ENCODE measurements around the gene STXBP4. TPM values are rescaled to one million over a fixed set of nuclear protein-coding genes. Genes with fewer than 3 reads are reported as not detected.

The STXBP4 gene
- total RNA-seq, 1 experiment from 2014 or later = 12.0 TPM

- no peaks in the 10 kb centered on the region for H3F3A ChIP-seq (ENCODE audit: insufficient read depth, low read depth)
- H3K4me2 ChIP-seq = no peak overlapping the region
- H3K36me3 ChIP-seq (ENCODE audit: low read depth) = no peaks in the 10 kb centered on the region
- H3K4me1 ChIP-seq (replicated peaks; ENCODE audit: insufficient read depth) = no peaks in the 10 kb centered on the region
- H3K9me2 ChIP-seq (ENCODE audit: insufficient read depth) = no peaks in the 10 kb centered on the region
- no peaks in the 10 kb centered on the region for H3K79me2 ChIP-seq (ENCODE audit: low read depth)
- H3K9me3 ChIP-seq (ENCODE audit: insufficient read depth, low read depth) = no peaks in the 10 kb centered on the region
- no peak overlapping the region for H2AFZ ChIP-seq
- TF ChIP-seq, protein P1, sequence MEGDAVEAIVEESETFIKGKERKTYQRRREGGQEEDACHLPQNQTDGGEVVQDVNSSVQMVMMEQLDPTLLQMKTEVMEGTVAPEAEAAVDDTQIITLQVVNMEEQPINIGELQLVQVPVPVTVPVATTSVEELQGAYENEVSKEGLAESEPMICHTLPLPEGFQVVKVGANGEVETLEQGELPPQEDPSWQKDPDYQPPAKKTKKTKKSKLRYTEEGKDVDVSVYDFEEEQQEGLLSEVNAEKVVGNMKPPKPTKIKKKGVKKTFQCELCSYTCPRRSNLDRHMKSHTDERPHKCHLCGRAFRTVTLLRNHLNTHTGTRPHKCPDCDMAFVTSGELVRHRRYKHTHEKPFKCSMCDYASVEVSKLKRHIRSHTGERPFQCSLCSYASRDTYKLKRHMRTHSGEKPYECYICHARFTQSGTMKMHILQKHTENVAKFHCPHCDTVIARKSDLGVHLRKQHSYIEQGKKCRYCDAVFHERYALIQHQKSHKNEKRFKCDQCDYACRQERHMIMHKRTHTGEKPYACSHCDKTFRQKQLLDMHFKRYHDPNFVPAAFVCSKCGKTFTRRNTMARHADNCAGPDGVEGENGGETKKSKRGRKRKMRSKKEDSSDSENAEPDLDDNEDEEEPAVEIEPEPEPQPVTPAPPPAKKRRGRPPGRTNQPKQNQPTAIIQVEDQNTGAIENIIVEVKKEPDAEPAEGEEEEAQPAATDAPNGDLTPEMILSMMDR (conservative IDR thresholded peaks at IDR 0.05) = no peak
- no peak for TF ChIP-seq EZH2 (IDR thresholded peaks at IDR 0.05; ENCODE audit: low read depth)
- no peaks in the 10 kb centered on the region for H3K27me3 ChIP-seq (ENCODE audit: insufficient read depth, low read depth)
- ChIA-PET POLR2A (ENCODE audit: unreplicated experiment) (no interaction called here), CTCF (no interaction called here)
- no peak for DNase-seq
- intact Hi-C loops (cut with micrococcal nuclease; ENCODE audit: unreplicated experiment) = no loop called here
- no peak overlapping the region for H3K4me3 ChIP-seq
- H3K27ac ChIP-seq = no peak overlapping the region
- no peaks in the 10 kb centered on the region for H4K20me1 ChIP-seq (ENCODE audit: insufficient read depth)
- BruUV-seq (replicated peaks) = no TSS peak
Measured at GRCh38 chr17:55210292-55210691, 241.7 kb downstream of the STXBP4 start.

DNA sequence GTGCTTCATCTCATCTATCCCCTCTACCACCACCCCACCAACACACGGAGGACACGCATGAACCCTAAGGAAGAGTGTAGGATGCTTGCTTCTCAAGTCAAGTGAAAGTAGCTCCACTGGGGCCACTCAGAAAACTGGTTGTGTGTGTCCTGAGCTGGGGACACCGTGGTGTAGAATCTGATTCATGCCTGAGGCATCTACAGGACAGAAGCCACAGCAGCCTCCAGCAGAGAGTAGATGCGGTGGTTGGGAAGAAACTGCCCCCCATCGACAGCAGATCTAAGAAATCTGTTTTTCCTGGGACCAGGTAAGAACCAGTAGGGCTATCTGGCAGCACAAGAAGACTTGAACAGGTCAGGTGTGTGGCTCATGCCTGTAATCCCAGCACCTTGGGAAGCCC, 244.3 kb downstream of the STXBP4 start:
- TF ChIP-seq EZH2 (IDR thresholded peaks at IDR 0.05; ENCODE audit: low read depth) = no peak
- TF ChIP-seq, protein P1 (conservative IDR thresholded peaks at IDR 0.05) = no peak
- ChIA-PET POLR2A (ENCODE audit: unreplicated experiment) (no interaction called here), CTCF (no interaction called here)
- no peak overlapping the region for H2AFZ ChIP-seq
- BruUV-seq (replicated peaks) = no TSS peak
- H3K4me3 ChIP-seq = no peak overlapping the region
- no peaks in the 10 kb centered on the region for H4K20me1 ChIP-seq (ENCODE audit: insufficient read depth)
- no peaks in the 10 kb centered on the region for H3F3A ChIP-seq (ENCODE audit: insufficient read depth, low read depth)
- H3K36me3 ChIP-seq (ENCODE audit: low read depth) = no peaks in the 10 kb centered on the region
- H3K4me2 ChIP-seq = no peak overlapping the region
- no peaks in the 10 kb centered on the region for H3K79me2 ChIP-seq (ENCODE audit: low read depth)
- no peaks in the 10 kb centered on the region for H3K9me2 ChIP-seq (ENCODE audit: insufficient read depth)
- H3K27ac ChIP-seq = no peak overlapping the region
- intact Hi-C loops (cut with micrococcal nuclease; ENCODE audit: unreplicated experiment) = no loop called here
- peaks cover 13% of the 10 kb centered on the region for H3K27me3 ChIP-seq (ENCODE audit: insufficient read depth, low read depth)
- no peak for DNase-seq
- H3K4me1 ChIP-seq (replicated peaks; ENCODE audit: insufficient read depth) = no peaks in the 10 kb centered on the region
- H3K9me3 ChIP-seq (ENCODE audit: insufficient read depth, low read depth) = no peaks in the 10 kb centered on the region

DNA sequence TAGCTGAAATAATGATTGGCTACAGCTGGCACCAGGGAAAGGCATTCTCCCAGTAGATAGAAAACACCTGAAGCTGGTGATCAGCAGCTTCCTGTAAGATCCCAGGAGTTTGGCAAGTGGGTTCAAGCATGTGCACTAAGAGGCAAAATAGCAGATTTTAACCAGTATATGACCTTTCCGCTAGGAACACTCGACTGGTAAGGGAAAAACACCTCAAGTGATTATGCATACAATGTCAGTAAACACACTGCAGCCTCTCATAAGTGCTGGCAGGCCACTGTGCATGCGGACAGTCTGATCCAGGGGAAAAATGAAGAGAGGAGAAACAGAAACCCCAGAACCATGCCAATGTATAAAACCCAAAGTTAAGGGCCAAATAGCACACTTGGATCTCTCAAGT, 247.1 kb downstream of the STXBP4 start:
- Histone ChIP-seq H3K4me1 (replicated peaks; ENCODE audit: insufficient read depth) (no peaks in the 10 kb centered on the region), H3K27ac (no peak overlapping the region), H2AFZ (no peak overlapping the region), H3K9me2 (ENCODE audit: insufficient read depth) (no peaks in the 10 kb centered on the region), H3F3A (ENCODE audit: insufficient read depth, low read depth) (no peaks in the 10 kb centered on the region), H3K36me3 (ENCODE audit: low read depth) (no peaks in the 10 kb centered on the region), H4K20me1 (ENCODE audit: insufficient read depth) (no peaks in the 10 kb centered on the region), H3K27me3 (ENCODE audit: insufficient read depth, low read depth) (peaks cover 32% of the 10 kb centered on the region), H3K9me3 (ENCODE audit: insufficient read depth, low read depth) (no peaks in the 10 kb centered on the region), H3K79me2 (ENCODE audit: low read depth) (no peaks in the 10 kb centered on the region), H3K4me2 (no peak overlapping the region), H3K4me3 (no peak overlapping the region)
- intact Hi-C loops (cut with micrococcal nuclease; ENCODE audit: unreplicated experiment) = no loop called here
- no peak for TF ChIP-seq EZH2 (IDR thresholded peaks at IDR 0.05; ENCODE audit: low read depth)
- TF ChIP-seq, protein P1 (conservative IDR thresholded peaks at IDR 0.05) = no peak
- DNase-seq = no peak
- no TSS peak for BruUV-seq (replicated peaks)
- ChIA-PET POLR2A (ENCODE audit: unreplicated experiment) (no interaction called here), CTCF (no interaction called here)
